HepG2 (cell line): ENCODE measurements around the gene ALDOA. TPM values are rescaled to one million over a fixed set of nuclear protein-coding genes. Genes with fewer than 3 reads are reported as not detected.
A peak's percentile ranks its signal among the peaks of the same experiment; 100 is the strongest.

ENCODE experiments used
- ARNT ChIP-seq: fragments of 450-650 bp; IDR thresholded peaks from 2 replicates; pipeline ENCODE4 v1.6.1; 2017
- CBFB ChIP-seq: sonication (generic); formaldehyde crosslinking; IDR thresholded peaks from 2 replicates; pipeline ENCODE4 v1.4.0; 2020; ENCODE audit warnings: missing genetic modification reagents
- CENPT ChIP-seq: sonication (generic); formaldehyde crosslinking; IDR thresholded peaks from 2 replicates; pipeline ENCODE4 v1.8.0; 2022; ENCODE audit warnings: low read depth, mild to moderate bottlenecking, moderate library complexity, missing genetic modification reagents
- CHD4 ChIP-seq: fragments of 200-600 bp; sonication (generic); IDR thresholded peaks from 2 replicates; pipeline ENCODE4 v1.7.0; 2017; ENCODE audit warnings: mild to moderate bottlenecking, low read length, borderline replicate concordance
- ETV6 ChIP-seq: sonication (generic); formaldehyde crosslinking; conservative IDR thresholded peaks from 2 replicates; pipeline ENCODE4 v1.4.0; 2020; ENCODE audit warnings: missing genetic modification reagents
- FOXK1 ChIP-seq: sonication (generic); formaldehyde crosslinking; IDR thresholded peaks from 2 replicates; pipeline ENCODE4 v1.4.0; 2020; ENCODE audit warnings: low read depth, missing genetic modification reagents, borderline replicate concordance
- KLF9 ChIP-seq: IDR thresholded peaks from 2 replicates; pipeline ENCODE4 v1.6.1; 2016; ENCODE audit warnings: low read depth
- MAFF ChIP-seq: IDR thresholded peaks from 2 replicates; pipeline ENCODE4 v1.6.1; 2011; ENCODE audit warnings: low read depth, low read length, improper control_type of control experiment
- MTF1 ChIP-seq: sonication (generic); formaldehyde crosslinking; IDR thresholded peaks from 2 replicates; pipeline ENCODE4 v1.5.0; 2020; ENCODE audit warnings: missing genetic modification reagents
- NONO ChIP-seq, 2 experiments: fragments of 450-650 bp in 1 of 2; sonication (generic) in 1 of 2; formaldehyde crosslinking in 1 of 2; IDR thresholded peaks in 1 of 2; conservative IDR thresholded peaks in 1 of 2; 2 replicates each; pipeline versions ENCODE4 v1.6.1 to v1.8.0; 2017 to 2022; ENCODE audit warnings: mild to moderate bottlenecking in 1 of 2, missing genetic modification reagents in 1 of 2, moderate library complexity in 1 of 2
- PTBP1 ChIP-seq: fragments of 200-400 bp; formaldehyde crosslinking; IDR thresholded peaks from 2 replicates; pipeline ENCODE4 v1.6.1; 2018; ENCODE audit warnings: low read length, low read depth; ENCODE audit not compliant: poor library complexity, severe bottlenecking
- RARG ChIP-seq: sonication (generic); formaldehyde crosslinking; IDR thresholded peaks from 2 replicates; pipeline ENCODE4 v1.4.0; 2020; ENCODE audit warnings: low read depth, mild to moderate bottlenecking, missing genetic modification reagents
- SAP130 ChIP-seq: IDR thresholded peaks from 2 replicates; pipeline ENCODE4 v1.6.1; 2016; ENCODE audit warnings: low read depth
- ZNF143 ChIP-seq: sonication (generic); formaldehyde crosslinking; IDR thresholded peaks from 2 replicates; pipeline ENCODE4 v1.4.0; 2020; ENCODE audit warnings: missing genetic modification reagents
- ZNF256 ChIP-seq: sonication (generic); formaldehyde crosslinking; conservative IDR thresholded peaks from 2 replicates; pipeline ENCODE4 v1.4.0; 2020; ENCODE audit warnings: missing genetic modification reagents
- ZNF460 ChIP-seq: sonication (generic); formaldehyde crosslinking; IDR thresholded peaks from 2 replicates; pipeline ENCODE4 v1.5.1; 2020; ENCODE audit warnings: missing genetic modification reagents, mild to moderate bottlenecking, borderline replicate concordance
- ZNF468 ChIP-seq: sonication (generic); formaldehyde crosslinking; IDR thresholded peaks from 2 replicates; pipeline ENCODE4 v1.8.0; 2022; ENCODE audit warnings: mild to moderate bottlenecking, moderate library complexity, missing genetic modification reagents
- ZNF563 ChIP-seq: sonication (generic); formaldehyde crosslinking; IDR thresholded peaks from 2 replicates; pipeline ENCODE4 v1.8.0; 2022; ENCODE audit warnings: mild to moderate bottlenecking, moderate library complexity, missing genetic modification reagents
- ZNF660 ChIP-seq: sonication (generic); formaldehyde crosslinking; IDR thresholded peaks from 2 replicates; pipeline ENCODE4 v1.5.1; 2020; ENCODE audit warnings: mild to moderate bottlenecking, low read depth, missing genetic modification reagents, borderline replicate concordance
- ZNF747 ChIP-seq: sonication (generic); formaldehyde crosslinking; IDR thresholded peaks from 2 replicates; pipeline ENCODE4 v1.8.1; 2023; ENCODE audit warnings: missing genetic modification reagents, mild to moderate bottlenecking, borderline replicate concordance
- ZNF772 ChIP-seq: sonication (generic); formaldehyde crosslinking; IDR thresholded peaks from 2 replicates; pipeline ENCODE4 v1.5.0; 2020; ENCODE audit warnings: mild to moderate bottlenecking, missing genetic modification reagents
- ZNF782 ChIP-seq: sonication (generic); formaldehyde crosslinking; IDR thresholded peaks from 2 replicates; pipeline ENCODE4 v1.4.0; 2020; ENCODE audit warnings: missing genetic modification reagents, mild to moderate bottlenecking, borderline replicate concordance
- ZNF878 ChIP-seq: sonication (generic); formaldehyde crosslinking; IDR thresholded peaks from 2 replicates; pipeline ENCODE4 v1.8.1; 2023; ENCODE audit warnings: mild to moderate bottlenecking, missing genetic modification reagents, moderate library complexity
- ZNF879 ChIP-seq: sonication (generic); formaldehyde crosslinking; IDR thresholded peaks from 2 replicates; pipeline ENCODE4 v1.8.1; 2023; ENCODE audit warnings: missing genetic modification reagents
- polyA plus RNA-seq, 8 experiments: library from polyadenylated mRNA; depleted of rRNA in 3 of 8; stranded (reverse) in 7 of 8; unstranded in 1 of 8; fragments of >200 nt; fragmentation: Illumina TruSeq in 4 of 8; extraction: Trizol in 4 of 8; gene quantifications; 2 replicates each; pipeline versions ENCODE4 v1.2.1 to v1.2.3, GENCODE V29; 2011 to 2016; ENCODE audit warnings: low read depth in 4 of 8, missing spikeins in 1 of 8, mixed read lengths in 1 of 8; ENCODE audit not compliant: insufficient read depth in 1 of 8
- total RNA-seq, 5 experiments: library from RNA; depleted of rRNA; stranded (reverse); fragments of >200 nt; fragmentation: Illumina TruSeq; extraction: Trizol; gene quantifications; 2 replicates each; pipeline ENCODE4 v1.2.3, GENCODE V29; 2016; ENCODE audit warnings: low read depth in 1 of 5
- TF ChIP-seq, protein P1 (sequence below): sonication (generic); formaldehyde crosslinking; IDR thresholded peaks from 2 replicates; pipeline ENCODE4 v1.5.1; 2020; ENCODE audit warnings: mild to moderate bottlenecking, missing genetic modification reagents, borderline replicate concordance

Gene ALDOA
- total and polyA plus RNA-seq, 2 of the 13 experiments (the other 11 are each of a cell fraction or from before 2014, with no cell fraction given) = 925 to 1,884 TPM

DNA sequence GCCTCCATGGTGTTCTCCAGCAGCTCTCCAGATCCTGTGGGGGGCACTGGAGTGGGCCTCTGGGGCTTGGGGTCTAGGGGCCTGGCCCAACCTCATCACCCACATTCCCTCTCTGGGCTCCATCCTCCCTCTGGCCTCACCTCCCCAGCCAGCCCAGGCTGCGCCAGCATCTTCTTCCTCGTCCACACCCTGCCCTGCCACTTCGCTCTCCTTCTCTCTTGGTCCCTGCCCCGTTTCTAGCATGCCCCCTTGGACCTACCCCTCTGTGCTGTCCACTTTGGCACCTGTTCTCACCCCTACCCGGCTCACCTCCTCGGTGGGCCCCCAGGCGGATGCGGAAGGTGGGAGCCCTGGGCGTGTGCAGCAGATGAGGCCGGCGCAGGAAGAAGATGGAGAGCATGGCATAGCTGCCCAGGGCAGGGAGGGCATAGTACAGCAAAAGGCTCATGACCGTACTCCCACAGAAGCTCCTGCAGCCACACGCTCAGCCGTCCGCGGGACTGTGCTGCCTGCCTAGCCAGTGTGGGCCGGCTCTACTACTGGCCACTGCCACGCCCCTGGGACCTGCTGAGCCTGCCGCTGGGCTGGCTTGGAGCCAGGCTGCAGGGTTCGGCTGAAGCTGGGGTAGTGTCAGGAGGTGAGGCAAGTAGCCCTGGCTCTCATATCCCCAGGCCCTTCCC lies 47.6 kb downstream of the ALDOA start, which contains the start of gene GDPD3 (continued):
- TF ChIP-seq RARG (CRISPR knock-in tag) (no peak), ZNF460 (no peak), MAFF (no peak), CBFB (CRISPR knock-in tag) (0 out of 2 replicates have a peak, but pooled peaks have one; percentile 8), ZNF747 (CRISPR knock-in tag) (peak; percentile 18), ZNF782 (no peak), ZNF772 (CRISPR knock-in tag) (no peak; the same call in 1 of the 2 replicates), ARNT (no peak), ETV6 (CRISPR knock-in tag) (no peak), FOXK1 (no peak), ZNF143 (CRISPR knock-in tag) (0 out of 2 replicates have a peak, but pooled peaks have one; percentile 4), MTF1 (no peak), SAP130 (CRISPR knock-in tag) (no peak), ZNF468 (CRISPR knock-in tag) (no peak), ZNF878 (CRISPR knock-in tag) (no peak), PTBP1 (peak; percentile 4), ZNF256 (CRISPR knock-in tag) (no peak), ZNF563 (CRISPR knock-in tag) (no peak), ZNF879 (CRISPR knock-in tag) (no peak), KLF9 (no peak), ZNF660 (CRISPR knock-in tag) (no peak), NONO (IDR thresholded peaks at IDR 0.05) (no peak), NONO (CRISPR knock-in tag; conservative IDR thresholded peaks at IDR 0.05) (no peak), CENPT (CRISPR knock-in tag) (no peak; the same call in 1 of the 2 replicates), CHD4 (peak; percentile 52; the same call in 1 of the 2 replicates)
- TF ChIP-seq, protein P1, sequence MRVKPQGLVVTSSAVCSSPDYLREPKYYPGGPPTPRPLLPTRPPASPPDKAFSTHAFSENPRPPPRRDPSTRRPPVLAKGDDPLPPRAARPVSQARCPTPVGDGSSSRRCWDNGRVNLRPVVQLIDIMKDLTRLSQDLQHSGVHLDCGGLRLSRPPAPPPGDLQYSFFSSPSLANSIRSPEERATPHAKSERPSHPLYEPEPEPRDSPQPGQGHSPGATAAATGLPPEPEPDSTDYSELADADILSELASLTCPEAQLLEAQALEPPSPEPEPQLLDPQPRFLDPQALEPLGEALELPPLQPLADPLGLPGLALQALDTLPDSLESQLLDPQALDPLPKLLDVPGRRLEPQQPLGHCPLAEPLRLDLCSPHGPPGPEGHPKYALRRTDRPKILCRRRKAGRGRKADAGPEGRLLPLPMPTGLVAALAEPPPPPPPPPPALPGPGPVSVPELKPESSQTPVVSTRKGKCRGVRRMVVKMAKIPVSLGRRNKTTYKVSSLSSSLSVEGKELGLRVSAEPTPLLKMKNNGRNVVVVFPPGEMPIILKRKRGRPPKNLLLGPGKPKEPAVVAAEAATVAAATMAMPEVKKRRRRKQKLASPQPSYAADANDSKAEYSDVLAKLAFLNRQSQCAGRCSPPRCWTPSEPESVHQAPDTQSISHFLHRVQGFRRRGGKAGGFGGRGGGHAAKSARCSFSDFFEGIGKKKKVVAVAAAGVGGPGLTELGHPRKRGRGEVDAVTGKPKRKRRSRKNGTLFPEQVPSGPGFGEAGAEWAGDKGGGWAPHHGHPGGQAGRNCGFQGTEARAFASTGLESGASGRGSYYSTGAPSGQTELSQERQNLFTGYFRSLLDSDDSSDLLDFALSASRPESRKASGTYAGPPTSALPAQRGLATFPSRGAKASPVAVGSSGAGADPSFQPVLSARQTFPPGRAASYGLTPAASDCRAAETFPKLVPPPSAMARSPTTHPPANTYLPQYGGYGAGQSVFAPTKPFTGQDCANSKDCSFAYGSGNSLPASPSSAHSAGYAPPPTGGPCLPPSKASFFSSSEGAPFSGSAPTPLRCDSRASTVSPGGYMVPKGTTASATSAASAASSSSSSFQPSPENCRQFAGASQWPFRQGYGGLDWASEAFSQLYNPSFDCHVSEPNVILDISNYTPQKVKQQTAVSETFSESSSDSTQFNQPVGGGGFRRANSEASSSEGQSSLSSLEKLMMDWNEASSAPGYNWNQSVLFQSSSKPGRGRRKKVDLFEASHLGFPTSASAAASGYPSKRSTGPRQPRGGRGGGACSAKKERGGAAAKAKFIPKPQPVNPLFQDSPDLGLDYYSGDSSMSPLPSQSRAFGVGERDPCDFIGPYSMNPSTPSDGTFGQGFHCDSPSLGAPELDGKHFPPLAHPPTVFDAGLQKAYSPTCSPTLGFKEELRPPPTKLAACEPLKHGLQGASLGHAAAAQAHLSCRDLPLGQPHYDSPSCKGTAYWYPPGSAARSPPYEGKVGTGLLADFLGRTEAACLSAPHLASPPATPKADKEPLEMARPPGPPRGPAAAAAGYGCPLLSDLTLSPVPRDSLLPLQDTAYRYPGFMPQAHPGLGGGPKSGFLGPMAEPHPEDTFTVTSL = no peak
